Right cardiac atrium (tissue), 5 donors: Measurements from ENCODE around the gene CEND1. TPM values are rescaled to one million over a fixed set of nuclear protein-coding genes. Genes with fewer than 3 reads are reported as not detected.

Experiments
- ATAC-seq, 2 donors: fragments of 200-7000 bp; cut with Tn5 transposase; one replicate each; pipeline versions ENCODE4 v1.8.0 to v1.9.1; 2020; ENCODE audit warnings: moderate library complexity in 2 of 2, mild to moderate bottlenecking in 1 of 2
- DNase-seq, 3 donors: peaks; one replicate each; pipeline ENCODE4 v3.0.0-alpha.2; 2020
- H3K27ac ChIP-seq: one replicate; pipeline ENCODE4 v1.5.1; 2013; ENCODE audit warnings: mild to moderate bottlenecking, low read length, control low read depth, moderate library complexity
- H3K27me3 ChIP-seq: one replicate; pipeline ENCODE4 v1.6.1; 2013; ENCODE audit not compliant: control insufficient read depth, insufficient read depth
- H3K4me1 ChIP-seq: one replicate; pipeline ENCODE4 v1.6.1; 2013; ENCODE audit warnings: low read length; ENCODE audit not compliant: control insufficient read depth, insufficient read depth
- H3K4me3 ChIP-seq: one replicate; pipeline ENCODE4 v1.5.1; 2013; ENCODE audit warnings: low read length, control low read depth
- H3K9me3 ChIP-seq: one replicate; pipeline ENCODE4 v1.6.1; 2013; ENCODE audit warnings: low read length; ENCODE audit not compliant: control insufficient read depth
- WGBS: extraction: QIAGEN DNeasy Blood & Tissue Kit; methylation state at CpG from one replicate; pipeline ENCODE4 v1.1.7; 2013; 5-methylcytosine and 5-hydroxymethylcytosine counted together
- intact Hi-C, 4 donors: fragments of 100-400 bp; cut with DNase I; formaldehyde crosslinking; loops; one replicate each; pipeline versions ENCODE4 v1.11.0 to v1.14.0; 2022 to 2023
- polyA plus RNA-seq: library from polyadenylated mRNA; stranded (reverse); fragments of 200-250 nt; gene quantifications from one replicate; pipeline ENCODE4 v1.2.3, GENCODE V29; 2013
- total RNA-seq, 4 donors: library from RNA; stranded (reverse); fragmentation: NEBNext Ultra II Directional; extraction: Animal tissue kit (Norgen Biotek cat#: 25700); gene quantifications; one replicate each; pipeline ENCODE4 v1.2.1, GENCODE V29; 2021
- donor health status: healthy with polysubstance abuse.
- donor health status: DM: no; HTN: yes; CAD: no.
- donor health status: DM: no; HTN: no; CAD: no.
- donor health status: DM: no; HTN: yes; CAD: no; lungs with severe emphysema.
- donor health status: DM: yes; HTN: yes; CAD: no.

CEND1 gene
- total and polyA plus RNA-seq, 5 donors, result 0.15 to 0.59 (median 0.33) TPM; not detected in 1

GRCh38 chr11:826836-827145, 36.9 kb upstream of the CEND1 start:
- intact Hi-C loops, result no loop called here
- Histone ChIP-seq H3K27me3 (no peaks in the 10 kb centered on the region), H3K4me3 (peak overlapping the region; percentile 33), H3K27ac (peak overlapping the region; percentile 38), H3K4me1 (peaks cover 3% of the 10 kb centered on the region), H3K9me3 (no peaks in the 10 kb centered on the region)
- DNase-seq (peak in 1 of 3 donors; percentile 76), ATAC-seq (no peak)
- WGBS, result 1% methylated on average over 22 of the region's 22 CpGs

DNA sequence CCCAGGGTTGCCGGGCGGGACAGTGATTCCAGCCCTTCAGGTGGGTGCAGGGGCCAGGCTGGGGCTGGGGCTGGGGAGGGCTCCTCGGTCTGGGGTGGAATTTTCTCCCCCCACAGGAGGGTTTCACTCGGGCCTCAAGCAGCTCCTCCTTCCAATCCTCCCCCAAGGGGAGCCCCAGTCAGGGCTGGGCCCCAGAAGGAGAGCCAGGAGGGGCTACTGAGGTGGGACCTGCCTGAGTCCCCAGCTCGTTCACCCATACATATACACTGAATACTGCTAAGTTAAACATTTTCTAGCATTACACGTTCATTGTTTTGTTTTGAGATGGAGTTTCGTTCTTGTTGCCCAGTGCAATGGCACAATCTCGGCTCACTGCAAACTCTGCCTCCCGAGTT, 36.3 kb upstream of the CEND1 start:
- Histone ChIP-seq H3K9me3 (no peaks in the 10 kb centered on the region), H3K4me3 (no peak overlapping the region), H3K27ac (no peak overlapping the region), H3K4me1 (peaks cover 3% of the 10 kb centered on the region), H3K27me3 (no peaks in the 10 kb centered on the region)
- ATAC-seq (no peak), DNase-seq (no peak)
- 78% methylated on average over 9 of the region's 9 CpGs for WGBS
- intact Hi-C loops, result no loop called here

GRCh38 chr11:825366-826226, 35.7 kb upstream of the CEND1 start:
- H3K27ac ChIP-seq, result no peak overlapping the region
- H3K27me3 ChIP-seq, result no peaks in the 10 kb centered on the region
- 78% methylated on average over 12 of the region's 12 CpGs for WGBS

DNA sequence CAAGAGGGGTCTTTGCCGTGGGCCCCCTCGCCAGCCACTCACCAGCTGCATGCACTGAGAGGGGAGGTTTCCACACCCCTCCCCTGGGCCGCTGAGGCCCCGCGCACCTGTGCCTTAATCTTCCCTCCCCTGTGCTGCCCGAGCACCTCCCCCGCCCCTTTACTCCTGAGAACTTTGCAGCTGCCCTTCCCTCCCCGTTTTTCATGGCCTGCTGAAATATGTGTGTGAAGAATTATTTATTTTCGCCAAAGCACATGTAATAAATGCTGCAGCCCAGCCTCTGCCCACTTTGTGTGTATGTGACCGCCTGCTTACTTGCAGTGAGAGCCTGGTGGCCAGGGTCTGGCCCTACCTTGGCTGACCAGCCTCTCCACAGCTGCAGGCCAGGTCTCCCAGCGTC, 35.1 kb upstream of the CEND1 start:
- no peak for DNase-seq
- Histone ChIP-seq H3K9me3 (no peaks in the 10 kb centered on the region), H3K27me3 (no peaks in the 10 kb centered on the region), H3K4me1 (peaks cover 10% of the 10 kb centered on the region), H3K4me3 (no peak overlapping the region), H3K27ac (no peak overlapping the region)
- WGBS, result 87% methylated on average over 11 of the region's 11 CpGs
- intact Hi-C loops, result no loop called here
- no peak for ATAC-seq

More at GRCh38 chr11:825366-826226, 35.7 kb upstream of the CEND1 start:
- H3K4me3 ChIP-seq, result no peak overlapping the region
- DNase-seq (no peak), ATAC-seq (no peak)
- no peaks in the 10 kb centered on the region for H3K9me3 ChIP-seq
- intact Hi-C loops, result no loop called here
- H3K4me1 ChIP-seq, result peaks cover 8% of the 10 kb centered on the region

DNA sequence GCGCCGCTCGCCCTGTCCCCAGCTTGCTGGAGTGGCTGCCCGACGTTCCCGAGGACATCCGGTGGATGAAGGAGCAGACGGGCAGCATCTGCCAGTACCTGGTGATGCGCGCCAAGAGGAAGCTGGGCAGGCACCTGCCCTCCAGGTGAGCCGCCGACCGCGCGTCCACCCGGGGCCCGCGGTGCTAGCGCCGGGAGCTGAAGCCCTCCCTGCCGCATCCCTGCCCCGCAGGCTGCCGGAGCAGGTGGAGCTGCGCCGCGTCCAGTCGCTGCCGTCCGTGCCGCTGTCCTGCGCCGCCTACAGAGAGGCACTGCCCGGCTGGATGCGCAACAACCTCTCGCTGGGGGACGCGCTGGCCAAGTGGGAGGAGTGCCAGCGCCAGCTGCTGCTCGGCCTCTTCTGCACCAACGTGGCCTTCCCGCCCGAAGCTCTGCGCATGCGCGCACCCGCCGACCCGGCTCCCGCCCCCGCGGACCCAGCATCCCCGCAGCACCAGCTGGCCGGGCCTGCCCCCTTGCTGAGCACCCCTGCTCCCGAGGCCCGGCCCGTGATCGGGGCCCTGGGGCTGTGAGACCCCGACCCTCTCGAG, 34.5 kb upstream of the CEND1 start:
- Histone ChIP-seq H3K4me1 (peaks cover 7% of the 10 kb centered on the region), H3K4me3 (no peak overlapping the region), H3K27ac (no peak overlapping the region), H3K27me3 (no peaks in the 10 kb centered on the region), H3K9me3 (no peaks in the 10 kb centered on the region)
- WGBS, result 84% methylated on average over 59 of the region's 59 CpGs
- peak in 1 of 3 donors; percentile 66 for DNase-seq
- intact Hi-C loops, result no loop called here
- ATAC-seq, result no peak

DNA sequence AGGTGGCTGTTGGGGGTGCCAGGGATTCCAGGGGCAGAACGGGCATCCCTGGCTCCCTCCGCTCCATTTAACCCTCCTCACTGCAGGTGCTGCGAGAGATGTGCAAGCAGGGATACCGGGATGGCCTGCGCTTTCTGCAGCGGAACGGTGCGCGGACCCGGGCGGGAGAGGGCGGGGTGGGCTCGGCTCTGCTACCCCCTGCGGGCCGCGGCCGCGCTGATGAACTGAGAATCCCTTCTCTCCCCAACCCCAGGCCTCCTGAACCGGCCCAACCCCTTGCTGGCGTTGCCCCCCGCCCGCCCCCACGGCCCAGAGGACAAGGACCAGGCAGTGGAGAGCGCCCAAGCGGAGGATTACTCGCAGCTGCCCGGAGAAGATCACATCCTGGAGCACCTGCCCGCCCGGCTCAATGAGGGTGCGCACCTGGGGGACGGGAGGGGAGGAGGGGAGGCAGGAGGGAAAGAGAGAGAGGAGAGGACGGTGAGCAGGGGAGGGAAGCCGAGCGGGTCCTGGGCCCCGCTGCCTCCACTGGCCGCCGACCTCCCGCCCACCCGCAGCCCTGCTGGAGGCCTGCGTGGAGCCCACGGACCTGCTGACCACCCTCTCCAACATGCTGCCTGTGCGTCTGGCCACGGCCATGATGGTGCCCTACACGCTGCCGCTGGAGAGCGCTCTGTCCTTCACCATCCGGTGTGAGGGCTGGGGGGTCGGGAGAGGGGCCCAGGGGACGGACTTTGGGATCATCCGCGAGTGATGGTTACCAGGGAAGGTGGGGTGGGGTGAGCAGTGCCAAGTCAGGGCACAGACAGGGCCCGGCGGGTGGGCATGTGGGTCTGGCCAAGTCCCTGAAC, 33.8 kb upstream of the CEND1 start:
- no peak overlapping the region for H3K4me3 ChIP-seq
- ATAC-seq (no peak), DNase-seq (peak in 1 of 3 donors; percentile 62)
- intact Hi-C loops, result no loop called here
- WGBS, result 88% methylated on average over 53 of the region's 53 CpGs
- H3K9me3 ChIP-seq, result no peaks in the 10 kb centered on the region
- no peaks in the 10 kb centered on the region for H3K27me3 ChIP-seq
- H3K27ac ChIP-seq, result no peak overlapping the region
- peaks cover 7% of the 10 kb centered on the region for H3K4me1 ChIP-seq

DNA sequence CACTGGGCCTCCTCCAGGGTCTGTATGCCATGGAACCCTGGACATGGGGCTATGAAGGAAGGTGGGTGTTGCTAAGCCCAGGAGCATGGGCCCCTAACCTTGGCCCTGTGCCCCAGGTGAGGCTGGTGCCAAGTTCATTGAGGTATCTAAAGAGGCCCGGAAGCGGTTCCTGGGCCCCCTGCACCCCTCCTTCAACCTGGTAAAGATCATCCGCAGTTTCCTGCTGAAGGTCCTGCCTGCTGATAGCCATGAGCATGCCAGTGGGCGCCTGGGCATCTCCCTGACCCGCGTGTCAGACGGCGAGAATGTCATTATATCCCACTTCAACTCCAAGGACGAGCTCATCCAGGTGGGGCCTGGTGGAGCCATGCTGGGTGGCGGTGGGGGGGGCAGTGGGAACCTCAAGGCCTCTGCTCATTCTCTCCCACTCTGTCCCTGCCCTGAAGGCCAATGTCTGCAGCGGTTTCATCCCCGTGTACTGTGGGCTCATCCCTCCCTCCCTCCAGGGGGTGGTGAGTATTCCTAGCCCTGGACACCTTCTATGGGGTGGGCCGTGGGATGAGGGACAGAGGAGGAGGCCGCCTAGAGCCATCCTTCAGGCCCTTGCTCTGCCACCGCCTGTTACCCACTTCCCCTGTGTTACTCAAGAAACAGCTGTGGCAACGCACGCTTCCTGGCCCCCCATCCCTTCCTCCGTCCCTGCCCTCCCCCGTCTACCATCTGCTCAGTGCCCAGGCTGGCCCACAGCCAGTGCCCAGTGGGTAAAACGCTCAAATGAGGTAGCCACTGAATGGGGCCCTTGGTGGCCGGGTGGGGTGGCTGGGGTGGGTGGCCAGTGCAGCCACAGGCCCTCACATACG, 31.9 kb upstream of the CEND1 start:
- Histone ChIP-seq H3K4me1 (peaks cover 7% of the 10 kb centered on the region), H3K27me3 (no peaks in the 10 kb centered on the region), H3K4me3 (no peak overlapping the region), H3K27ac (peak overlapping the region; percentile 44), H3K9me3 (no peaks in the 10 kb centered on the region)
- WGBS, result 70% methylated on average over 22 of the region's 22 CpGs
- DNase-seq, result peak in 2 of 3 donors; percentile 76 to 77
- intact Hi-C loops, result no loop called here
- ATAC-seq, result no peak

DNA sequence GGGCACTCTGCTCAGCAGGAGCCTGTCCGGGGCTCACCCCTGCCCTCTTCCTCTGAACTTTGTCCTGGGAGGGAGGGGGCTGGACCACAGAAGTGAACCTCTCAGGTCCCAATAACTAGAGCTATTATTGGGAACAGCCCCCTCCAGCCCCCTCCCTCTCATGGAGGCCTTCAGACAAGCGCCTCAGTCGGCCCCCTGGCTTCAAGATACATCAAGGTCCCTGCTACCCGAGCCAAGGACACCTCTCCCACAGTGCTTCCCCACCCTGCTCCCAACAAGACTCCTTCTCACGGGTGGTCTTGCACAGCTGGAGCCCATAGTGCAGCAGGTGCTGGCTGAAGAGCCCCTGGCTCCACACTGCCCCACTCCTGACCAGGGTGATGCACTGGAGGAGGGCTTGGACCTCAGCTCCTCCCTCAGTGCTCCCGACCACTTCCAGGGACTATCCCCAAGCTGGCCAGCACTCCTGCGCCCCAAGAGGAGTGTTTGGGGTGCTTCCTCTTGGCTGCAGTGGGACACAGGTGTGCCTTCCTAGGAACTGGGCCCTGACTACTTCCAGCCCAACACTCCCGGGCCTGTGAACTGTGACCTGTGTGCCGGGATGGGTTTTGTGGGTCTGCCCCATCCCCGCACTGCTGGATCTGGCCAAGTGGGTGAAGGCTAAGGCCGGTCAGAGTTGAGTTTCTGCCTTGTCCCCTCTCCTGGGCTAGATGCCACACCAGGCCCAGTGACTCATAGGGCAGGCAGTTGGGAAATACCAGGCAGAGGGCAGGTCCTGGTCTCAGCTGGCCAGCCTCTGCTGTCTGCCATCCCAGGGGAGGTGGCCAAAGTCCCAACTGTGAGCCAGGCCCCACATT, 31.0 kb upstream of the CEND1 start:
- H3K4me1 ChIP-seq, result peaks cover 7% of the 10 kb centered on the region
- ATAC-seq, result peak; percentile 27 to 49
- no peaks in the 10 kb centered on the region for H3K9me3 ChIP-seq
- peak overlapping the region; percentile 97 for H3K27ac ChIP-seq
- H3K4me3 ChIP-seq, result peak overlapping the region; percentile 92
- H3K27me3 ChIP-seq, result no peaks in the 10 kb centered on the region
- intact Hi-C loops, result no loop called here
- DNase-seq, result peak; percentile 81 to 88 (median 84)
- 51% methylated on average over 11 of the region's 11 CpGs for WGBS

GRCh38 chr11:819943-820649, 30.2 kb upstream of the CEND1 start:
- H3K27me3 ChIP-seq, result no peaks in the 10 kb centered on the region
- intact Hi-C loops, result no loop called here
- peaks cover 7% of the 10 kb centered on the region for H3K4me1 ChIP-seq
- WGBS, result 2% methylated on average over 47 of the region's 47 CpGs
- ATAC-seq, result peak; percentile 50 to 57
- peak overlapping the region; percentile 97 for H3K27ac ChIP-seq
- peak; percentile 87 to 95 (median 95) for DNase-seq
- H3K4me3 ChIP-seq, result peak overlapping the region; percentile 92
- H3K9me3 ChIP-seq, result no peaks in the 10 kb centered on the region
